ENCODE measurements around the gene PHACTR1.
"Not testable (repeated sequence)": the region's sequence is repeated elsewhere in the genome, so short reads cannot be mapped to it uniquely, and the experiment has no call there.

The PHACTR1 gene

DNA sequence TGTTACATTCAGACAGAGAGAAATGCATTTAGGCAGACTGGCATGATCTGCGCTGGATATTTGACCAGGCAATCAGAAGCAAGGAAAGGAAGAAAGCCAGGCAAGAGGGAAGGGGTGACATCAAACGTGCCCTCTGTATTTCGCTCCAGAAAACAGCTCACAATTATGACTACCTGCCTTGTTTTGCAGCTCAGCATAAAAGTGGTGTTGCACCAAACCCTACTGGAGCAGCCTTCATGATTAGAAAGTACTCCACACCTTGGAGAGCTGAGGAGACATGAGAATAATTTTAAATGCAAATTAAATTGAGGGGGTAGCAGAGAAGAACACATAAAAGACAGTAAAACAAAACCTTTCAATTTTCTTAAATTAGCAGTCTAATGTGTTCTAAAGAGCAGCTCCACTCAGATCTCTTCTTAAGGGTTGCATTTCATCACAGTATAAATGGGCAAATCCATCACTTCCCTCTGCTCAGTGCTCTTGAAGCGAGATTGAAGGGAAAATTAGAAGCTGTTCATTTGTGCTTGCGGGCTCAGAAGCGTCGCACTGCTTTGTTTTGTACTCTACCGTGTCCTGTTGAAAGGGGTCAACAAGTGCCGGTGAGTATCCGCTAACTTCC is at the start of gene PHACTR1:
TSS of gene PHACTR1 (plus strand) at position 470 of the 619 bp plus-strand sequence.
- DNase-seq (ENCODE audit: low read depth in 2 of 2) = no peak

DNA sequence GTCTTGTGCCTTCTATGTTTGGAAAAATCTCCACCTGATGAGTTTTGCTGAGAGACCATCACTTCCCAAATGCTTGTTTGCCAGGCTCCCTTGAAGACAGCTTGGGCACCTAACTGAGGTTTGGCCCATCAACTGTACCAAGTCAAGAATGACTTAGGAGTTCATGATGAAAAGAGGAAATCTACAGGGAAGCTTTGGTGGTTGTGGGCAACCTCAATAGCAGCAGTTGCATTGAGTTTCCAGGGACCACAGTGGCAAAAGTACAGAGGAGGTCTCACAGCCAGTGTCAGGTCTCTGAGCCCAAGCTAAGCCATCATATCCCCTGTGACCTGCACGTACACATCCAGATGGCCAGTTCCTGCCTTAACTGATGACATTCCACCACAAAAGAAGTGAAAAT is 49.7 kb upstream of the PHACTR1 start:
- DNase-seq (ENCODE audit: low read depth in 2 of 2) = no peak

DNA sequence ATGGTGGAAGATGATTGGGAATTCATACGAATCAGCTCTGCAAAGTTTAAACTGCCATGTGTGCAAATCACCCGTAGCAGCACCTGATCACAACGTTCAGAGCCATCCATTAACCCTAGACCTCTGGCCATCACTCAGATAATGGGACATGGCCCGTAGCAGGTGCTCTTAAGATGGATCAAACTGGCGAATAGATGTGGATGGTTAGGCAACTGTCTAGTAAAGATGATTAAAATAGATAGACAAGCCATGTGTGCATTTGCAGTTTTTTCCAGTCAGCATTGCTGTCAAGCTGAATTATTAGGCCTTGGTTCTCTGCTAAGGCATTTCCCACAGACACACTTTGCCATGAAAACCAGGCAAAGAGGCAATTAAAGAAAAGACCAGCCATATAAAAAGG is 40.6 kb upstream of the PHACTR1 start:
- no peak for DNase-seq (ENCODE audit: low read depth in 2 of 2)

DNA sequence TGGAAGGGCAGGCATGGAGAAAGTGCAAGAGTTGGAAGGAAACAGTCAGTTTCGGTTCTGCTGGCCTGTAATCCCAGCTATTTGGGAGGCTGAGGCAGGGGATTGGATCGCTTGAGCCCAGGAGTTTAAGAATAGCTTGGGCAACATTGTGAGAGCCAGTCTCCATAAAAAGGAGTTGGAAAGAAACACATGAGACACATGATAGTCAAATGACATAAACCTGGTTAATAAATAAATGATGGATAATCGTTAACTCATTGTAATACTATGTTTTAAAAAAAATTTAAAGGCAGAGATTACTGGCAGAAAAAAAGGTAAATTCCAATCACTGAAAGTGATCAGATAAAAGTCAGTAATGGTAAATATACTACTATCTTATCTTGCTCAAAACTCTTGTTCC is 37.2 kb upstream of the PHACTR1 start:
- no peak for DNase-seq (ENCODE audit: low read depth in 2 of 2)

DNA sequence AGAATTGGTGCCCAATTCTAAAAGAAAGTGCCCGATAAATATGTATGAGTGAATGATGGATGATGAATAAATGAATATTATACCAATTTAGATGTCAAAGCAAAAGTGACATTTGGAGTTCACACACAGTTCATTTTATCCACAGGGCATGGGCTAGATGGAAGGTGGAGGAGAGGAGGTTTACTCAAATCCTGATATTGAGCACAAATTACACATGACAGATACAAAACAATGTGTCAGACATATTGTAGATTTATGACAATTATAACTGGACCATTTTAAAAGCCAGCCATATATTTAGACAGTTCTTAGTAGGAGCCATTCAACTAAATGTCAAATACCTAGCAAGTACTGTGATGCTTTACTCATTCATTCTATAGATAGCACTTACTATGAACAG is 23.4 kb upstream of the PHACTR1 start:
- no peak for DNase-seq (ENCODE audit: low read depth in 2 of 2)

DNA sequence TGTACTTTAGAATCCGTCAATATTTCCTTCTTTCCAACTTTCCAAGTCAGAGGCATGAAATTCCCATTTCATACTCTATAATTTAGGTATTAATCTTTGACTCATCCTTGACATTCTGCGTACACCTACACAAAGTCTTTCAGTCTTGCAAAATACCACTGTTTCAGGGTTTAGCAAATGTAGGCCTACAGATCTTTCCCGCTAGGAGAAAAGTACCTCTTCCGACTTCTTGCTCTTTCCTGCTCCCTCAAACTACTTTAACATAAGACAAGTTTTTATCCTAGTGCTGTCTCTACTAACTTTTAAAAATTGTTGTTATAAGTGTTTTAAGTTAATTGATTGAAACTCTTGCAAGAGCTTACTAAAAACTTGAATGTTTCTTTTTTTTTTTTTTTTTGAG is 18.3 kb upstream of the PHACTR1 start:
- DNase-seq (ENCODE audit: low read depth in 2 of 2) = no peak

DNA sequence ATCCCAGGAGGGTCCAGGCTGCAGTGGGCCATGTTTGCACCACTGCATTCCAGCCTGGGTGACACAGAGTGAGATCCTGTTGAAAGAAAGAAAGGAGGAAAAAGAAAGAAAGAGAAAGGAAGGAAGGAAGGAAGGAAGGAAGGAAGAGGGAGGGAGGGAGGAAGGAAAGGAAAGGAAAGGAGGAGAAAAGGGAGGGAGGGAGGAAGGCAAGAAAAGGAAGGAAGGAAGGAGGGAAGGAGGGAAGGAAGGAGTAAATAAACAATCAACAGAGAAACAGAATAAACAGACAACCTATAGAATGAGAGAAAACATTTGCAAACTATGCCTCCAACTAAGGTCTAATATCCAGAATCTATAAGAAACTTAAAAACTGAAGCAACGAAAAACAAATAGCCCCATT is 11.6 kb upstream of the PHACTR1 start:
- DNase-seq (ENCODE audit: low read depth in 2 of 2) = no peak

DNA sequence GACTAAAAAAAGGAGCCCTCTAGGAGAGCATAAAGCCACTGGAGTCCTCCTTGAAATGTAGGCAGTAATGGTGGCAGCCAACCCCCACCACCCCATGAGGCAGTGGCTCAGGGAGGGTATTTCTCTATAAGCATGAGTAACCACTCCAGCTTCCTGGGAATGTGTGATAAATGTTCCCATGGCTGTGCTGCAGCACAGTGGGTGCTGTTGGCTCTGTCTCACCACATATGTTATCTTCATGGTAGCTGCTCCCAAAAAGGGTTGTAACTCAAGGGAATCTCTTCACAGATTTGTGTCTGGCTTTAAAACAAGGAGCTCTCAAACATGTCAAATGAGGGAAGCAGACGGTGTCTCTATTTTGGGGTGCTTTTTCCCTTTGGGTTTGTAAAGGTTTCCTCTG is 7.5 kb upstream of the PHACTR1 start:
- no peak for DNase-seq (ENCODE audit: low read depth in 2 of 2)

DNA sequence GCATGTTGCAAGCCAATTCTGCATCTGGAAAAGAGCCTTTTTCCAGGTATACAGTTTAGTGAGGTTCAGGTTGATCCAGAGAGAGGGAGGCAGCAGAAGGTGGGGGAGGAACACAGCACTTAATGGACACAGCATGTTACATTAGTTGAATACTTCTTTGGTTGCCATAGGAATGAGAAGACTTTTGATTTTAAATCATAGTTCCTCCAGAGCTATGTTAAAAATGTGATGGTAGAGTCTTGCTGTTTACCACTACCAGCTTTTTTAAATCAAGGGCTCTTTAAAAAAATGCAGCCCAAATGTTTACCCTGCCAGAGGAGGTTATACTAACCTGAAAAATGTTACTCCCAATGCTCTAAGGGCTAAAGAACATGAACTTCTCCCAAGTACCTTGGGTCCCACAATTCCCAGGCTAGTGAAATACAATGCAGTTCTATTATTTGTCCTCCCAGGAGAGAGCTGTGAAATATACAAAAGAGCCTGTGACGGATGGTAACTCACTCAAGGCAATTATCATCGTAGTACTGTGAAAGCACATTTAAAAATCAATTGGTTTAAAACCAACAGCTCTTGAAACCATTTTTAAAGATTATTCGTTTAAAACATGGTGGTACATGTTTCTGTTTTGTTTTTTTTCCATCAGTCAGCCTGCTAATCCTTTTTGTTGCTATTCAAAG is 6.9 kb upstream of the PHACTR1 start:
- no peak for DNase-seq (ENCODE audit: low read depth in 2 of 2)

DNA sequence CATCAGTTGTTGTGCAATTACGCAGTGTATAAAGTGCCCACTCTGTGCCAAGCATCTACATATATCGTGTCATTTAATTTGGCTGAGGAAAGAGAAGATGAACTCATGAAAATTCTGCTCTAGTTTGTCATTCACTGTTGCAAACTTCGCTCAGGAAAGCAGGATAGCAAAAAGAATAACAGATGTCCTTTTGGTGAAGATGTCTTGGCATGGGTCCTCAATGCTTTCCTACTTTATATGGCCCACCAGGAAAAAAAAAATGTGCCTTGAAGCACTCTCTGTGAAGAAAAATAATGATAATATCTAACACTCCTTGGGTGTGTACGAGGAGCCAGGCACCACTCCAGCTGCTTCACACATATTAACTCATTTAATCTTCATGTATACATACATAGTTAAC is 5.6 kb upstream of the PHACTR1 start:
- no peak for DNase-seq (ENCODE audit: low read depth in 2 of 2)

DNA sequence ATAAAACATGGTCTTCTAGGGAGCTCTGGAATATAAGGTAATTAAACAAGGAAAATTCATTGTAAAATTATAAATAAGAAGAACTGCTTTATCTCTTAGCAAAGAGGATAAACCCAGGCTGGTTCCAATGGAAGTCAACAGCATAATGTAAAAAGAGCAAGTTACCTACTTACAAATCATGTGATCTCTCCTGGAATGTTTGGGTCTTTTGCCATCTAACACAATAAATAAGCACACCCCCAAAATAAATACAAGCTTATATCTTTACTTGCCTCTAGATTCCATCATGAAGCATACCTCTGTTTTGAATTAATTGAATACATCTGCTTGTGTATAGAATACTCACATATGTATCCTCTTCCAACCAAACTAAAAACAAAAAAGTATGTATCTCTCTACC is 2.5 kb upstream of the PHACTR1 start:
- no peak for DNase-seq (ENCODE audit: low read depth in 2 of 2)

DNA sequence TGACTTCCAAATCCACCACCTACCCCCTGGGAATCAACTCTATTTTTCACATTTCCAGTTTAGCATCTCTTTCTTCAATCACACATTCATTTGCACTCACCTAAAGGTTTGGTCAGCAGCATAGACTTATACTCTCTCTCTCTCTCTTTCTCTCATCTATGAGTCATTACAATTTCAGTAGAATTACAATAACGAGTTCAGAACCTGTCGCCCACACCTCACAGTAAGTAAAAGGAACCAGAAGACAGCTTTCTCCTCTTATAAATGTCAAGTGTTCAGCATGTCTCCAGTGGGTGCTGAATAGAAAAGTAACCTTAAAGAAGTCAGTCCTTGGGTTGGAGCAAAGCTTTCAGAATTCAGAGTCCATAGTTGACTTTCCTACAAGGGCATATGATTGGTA is 1.1 kb upstream of the PHACTR1 start:
- DNase-seq (ENCODE audit: low read depth in 2 of 2) = no peak

DNA sequence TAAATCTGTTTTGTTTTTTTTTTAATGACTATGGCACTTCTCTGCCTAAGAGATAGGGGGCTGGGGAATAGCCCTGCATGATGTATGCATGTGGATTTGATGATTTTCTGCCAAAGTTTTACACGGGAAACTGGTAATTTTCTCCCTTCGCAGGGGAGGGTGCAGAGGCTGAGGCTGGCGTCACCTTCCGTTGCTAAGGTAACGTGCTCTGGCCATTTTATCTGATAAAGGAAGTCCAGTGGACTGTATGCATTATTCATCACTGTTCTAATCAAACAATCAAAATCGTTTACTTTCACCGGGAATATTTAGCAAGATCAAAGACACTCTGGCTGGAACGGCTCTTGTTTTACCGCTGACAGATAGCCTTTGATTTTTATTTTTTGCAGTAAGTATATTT is 789 bp downstream of the PHACTR1 start:
- DNase-seq (ENCODE audit: low read depth in 2 of 2) = no peak

DNA sequence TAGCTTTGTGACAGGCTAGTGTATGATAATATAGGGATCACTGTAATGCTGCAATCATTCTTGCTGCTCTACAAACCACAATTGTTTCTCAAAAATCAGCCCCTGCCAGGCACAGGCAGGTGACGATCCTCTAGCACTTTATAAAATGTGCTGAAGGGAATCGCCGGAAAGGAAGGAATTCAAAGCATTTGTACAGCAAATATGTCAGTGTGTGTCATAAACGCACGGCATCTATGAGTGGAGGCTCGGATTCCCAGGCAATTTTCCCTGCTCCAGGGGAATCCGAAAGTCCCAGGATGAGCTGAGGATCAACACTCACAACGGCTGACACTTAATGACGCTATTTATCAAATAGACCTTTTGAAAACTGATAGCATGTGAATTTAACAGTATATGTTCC is 1.4 kb downstream of the PHACTR1 start:
- no peak for DNase-seq (ENCODE audit: low read depth in 2 of 2)

DNA sequence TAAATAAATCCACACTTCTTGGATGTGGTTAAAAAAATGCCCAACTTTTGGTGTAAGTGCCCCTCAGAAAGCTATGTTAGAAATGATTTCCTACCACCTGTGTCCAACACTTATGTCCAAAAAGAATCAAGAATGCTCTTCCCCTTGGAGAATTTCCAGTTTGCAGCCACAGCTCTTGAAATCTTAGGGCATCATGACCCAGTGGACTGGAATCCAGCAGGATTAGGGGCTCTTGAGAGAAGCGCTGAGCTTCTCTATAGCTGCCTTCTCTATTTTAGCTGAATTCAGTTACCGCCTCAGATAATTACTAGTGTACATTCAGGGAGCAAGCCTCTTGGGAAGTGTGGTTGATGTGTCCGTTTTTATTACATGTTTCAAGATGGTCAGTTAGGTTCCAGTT is 2.5 kb downstream of the PHACTR1 start:
- no peak for DNase-seq (ENCODE audit: low read depth in 2 of 2)

DNA sequence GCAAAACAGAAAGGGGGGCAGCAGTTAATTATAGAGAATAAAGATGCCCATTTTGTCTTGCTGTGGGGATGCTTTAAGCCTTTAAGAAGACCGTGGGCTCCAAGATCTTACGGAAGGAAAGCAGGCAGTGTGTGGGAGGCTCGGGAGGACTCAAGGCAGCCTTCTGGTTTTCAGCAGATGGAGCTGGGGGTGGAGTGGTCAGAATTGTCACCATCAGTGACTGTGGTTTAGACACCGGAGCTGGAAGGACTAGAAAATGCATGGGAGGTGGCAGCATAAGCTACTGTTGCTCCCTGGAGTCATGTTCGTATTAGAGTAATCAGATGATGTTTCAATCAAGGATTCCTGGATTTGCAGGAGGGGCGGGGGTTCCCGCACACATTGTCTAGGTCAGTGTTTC is 3.7 kb downstream of the PHACTR1 start:
- DNase-seq (ENCODE audit: low read depth in 2 of 2) = no peak

DNA sequence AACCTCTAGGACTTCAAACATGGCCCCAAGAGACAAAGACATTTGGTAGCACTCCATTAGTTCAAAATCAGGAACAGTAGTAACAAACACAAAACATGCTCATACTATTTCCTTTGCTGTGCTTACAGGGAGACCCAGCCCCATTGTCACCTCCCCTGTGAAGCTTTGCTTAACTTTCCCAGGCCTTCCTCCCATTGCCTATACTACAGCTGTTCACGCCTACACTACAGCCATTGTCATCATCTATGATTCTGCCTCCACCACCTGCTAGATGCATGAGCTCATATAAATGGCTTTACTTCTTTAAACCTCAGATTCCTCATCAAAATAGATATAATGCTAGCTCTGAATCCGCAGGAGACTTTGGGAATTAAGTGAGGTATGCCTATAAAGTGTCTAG is 8.7 kb downstream of the PHACTR1 start:
- DNase-seq (ENCODE audit: low read depth in 2 of 2) = no peak

DNA sequence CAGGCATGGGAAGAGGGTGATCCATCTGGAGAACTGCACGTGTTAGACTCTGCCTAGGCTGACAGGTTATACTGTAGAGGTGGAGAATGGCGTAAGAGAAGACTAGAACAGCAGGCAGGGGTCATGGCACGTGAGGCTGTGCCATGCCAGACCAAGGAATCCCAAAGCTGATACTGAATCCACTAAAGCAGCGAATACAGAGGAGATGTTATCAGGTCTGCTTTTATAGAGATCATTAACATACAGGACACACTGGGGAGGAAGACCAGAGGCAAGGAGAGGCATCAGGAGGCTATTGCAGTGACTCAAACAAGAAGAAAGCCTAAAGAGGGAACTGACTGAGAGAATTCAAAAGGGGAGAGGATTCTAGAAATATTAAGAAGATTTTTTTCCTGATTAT is 12.9 kb downstream of the PHACTR1 start:
- no peak for DNase-seq (ENCODE audit: low read depth in 2 of 2)

DNA sequence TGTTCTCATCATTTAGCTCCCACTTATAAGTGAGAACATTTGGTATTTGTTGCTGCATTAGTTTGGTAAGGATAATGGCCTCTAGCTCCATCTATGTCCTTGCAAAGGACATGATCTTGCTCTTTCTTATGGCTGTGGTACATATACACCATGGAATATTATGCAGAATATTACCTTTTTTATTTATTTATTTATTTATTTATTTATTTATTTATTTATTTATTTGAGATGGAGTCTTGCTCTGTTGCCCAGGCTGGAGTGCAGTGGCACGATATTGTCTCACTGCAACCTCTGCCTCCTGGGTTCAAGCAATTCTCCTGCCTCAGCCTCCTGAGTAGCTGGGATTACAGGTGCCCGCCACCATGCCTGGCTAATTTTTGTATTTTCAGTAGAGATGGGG is 14.2 kb downstream of the PHACTR1 start:
- not testable (repeated sequence) for DNase-seq (ENCODE audit: low read depth in 2 of 2)

DNA sequence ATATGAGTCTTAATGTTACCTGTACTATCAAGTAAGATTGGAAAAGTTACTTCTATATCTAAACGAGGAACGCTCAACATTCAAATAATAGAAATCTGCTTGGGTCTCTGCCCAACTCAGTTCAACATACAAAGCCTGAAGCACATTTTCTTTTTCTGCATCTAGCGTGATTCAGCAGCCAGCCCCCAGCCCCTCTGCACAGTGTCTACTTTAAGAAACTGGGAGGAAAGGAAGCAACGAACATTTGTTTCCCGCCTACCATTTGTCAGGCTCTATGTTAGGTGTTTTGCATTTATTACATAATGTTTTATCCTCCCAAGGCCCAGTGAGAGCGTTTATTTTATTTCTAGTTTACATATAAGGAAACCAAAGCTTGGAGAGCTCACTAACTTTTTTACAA is 17.3 kb downstream of the PHACTR1 start:
- no peak for DNase-seq (ENCODE audit: low read depth in 2 of 2)

DNA sequence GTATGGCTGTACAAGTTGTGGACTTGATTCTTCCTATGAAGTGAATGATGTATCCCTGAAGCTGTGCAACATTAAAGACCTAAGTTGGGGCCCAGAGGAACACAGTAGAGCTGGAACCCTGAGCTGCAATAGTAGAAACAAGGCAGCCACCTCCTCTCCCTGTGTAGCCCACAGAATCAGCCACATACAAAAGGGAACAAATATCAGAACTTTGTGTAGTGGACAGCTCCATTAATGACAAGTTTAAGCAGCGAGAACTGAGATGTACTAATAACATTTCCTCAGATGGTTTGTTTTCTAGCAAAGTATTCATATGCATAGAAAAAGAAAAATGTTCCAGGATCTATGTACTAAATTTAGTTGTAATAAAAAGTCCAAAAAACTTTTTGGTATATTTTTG is 19.2 kb downstream of the PHACTR1 start:
- DNase-seq (ENCODE audit: low read depth in 2 of 2) = no peak

DNA sequence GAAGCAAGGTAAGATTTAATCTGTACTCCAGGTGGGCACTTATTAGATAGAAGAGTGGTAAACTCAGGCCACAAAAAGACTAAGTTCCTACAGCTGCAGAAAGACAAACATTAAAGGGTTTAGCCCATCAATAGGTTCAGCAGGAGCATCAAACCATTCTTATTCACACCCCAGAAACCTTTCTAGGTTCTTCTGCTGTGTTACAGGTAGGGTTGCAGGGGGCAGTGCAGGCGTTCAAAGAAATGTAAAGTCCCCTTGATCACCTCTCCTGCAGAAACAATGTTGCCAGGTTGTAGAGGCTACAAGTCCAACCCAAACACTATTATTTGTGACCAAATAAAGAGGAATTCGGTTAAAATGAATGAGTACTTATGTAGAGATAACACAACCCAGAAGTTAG is 31.8 kb downstream of the PHACTR1 start:
- no peak for DNase-seq (ENCODE audit: low read depth in 2 of 2)

DNA sequence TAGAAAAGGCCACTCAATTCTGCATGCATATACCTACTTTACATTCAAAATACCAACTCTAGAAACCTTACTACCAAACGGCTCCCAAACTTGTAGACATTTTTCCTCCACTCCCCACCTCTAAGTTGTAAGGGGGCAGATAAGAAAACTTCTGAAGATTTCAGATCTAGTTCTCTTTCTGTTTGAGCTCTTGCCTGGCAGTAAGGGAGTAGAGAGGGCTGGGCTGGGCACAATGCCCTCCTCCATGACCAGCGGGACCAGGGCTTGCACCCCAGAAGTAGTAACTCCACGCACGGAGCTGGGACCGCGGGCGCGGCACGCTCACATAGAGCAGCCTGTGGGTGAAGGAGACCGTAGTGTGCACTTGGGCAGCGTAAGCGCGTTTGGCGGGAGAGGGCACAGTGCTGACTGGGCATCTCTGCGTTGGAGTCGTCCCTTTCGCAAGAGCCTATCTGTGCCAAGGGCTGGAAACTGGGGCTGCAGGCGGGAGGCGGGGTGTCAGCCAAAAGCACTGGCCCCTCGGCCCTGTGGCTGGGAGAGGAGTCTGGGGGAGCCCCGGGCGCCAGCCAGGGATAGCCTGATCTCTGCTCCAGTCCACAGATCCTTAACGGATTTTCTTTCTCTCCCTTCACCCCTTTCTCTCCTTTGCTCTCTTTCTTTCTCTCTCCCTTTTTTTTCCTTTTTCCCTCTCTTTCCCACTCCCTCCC is 32.4 kb downstream of the PHACTR1 start:
- no peak for DNase-seq (ENCODE audit: low read depth in 2 of 2)
